MM.1S (cell line): ENCODE results near the gene CREBBP.

Source experiments
- DNase-seq: peaks from one replicate; pipeline ENCODE4 v3.0.0-alpha.2; 2015
- H2AFZ ChIP-seq: fragments of 300-600 bp; sonication (generic); 2 replicates; pipeline ENCODE4 v1.6.0; 2016; ENCODE audit warnings: antibody characterized with exemption, low read length
- H3F3A ChIP-seq: fragments of 300-600 bp; sonication (generic); 2 replicates; pipeline ENCODE4 v1.6.1; 2016; ENCODE audit warnings: mild to moderate bottlenecking, antibody characterized with exemption, low read length, moderate library complexity, mixed read lengths; ENCODE audit not compliant: insufficient read depth
- H3K27ac ChIP-seq: fragments of 300-600 bp; sonication (generic); 2 replicates; pipeline ENCODE4 v1.5.1; 2016; ENCODE audit warnings: mild to moderate bottlenecking, low read length
- H3K27me3 ChIP-seq: fragments of 300-600 bp; sonication (generic); replicated peaks from 2 replicates; pipeline ENCODE4 v1.6.0; 2016; ENCODE audit warnings: low read length; ENCODE audit not compliant: insufficient read depth
- H3K36me3 ChIP-seq: fragments of 300-600 bp; sonication (generic); replicated peaks from 2 replicates; pipeline ENCODE4 v1.6.1; 2016; ENCODE audit warnings: mild to moderate bottlenecking, low read length, mixed read lengths; ENCODE audit not compliant: insufficient read depth
- H3K4me1 ChIP-seq: fragments of 300-600 bp; sonication (generic); 2 replicates; pipeline ENCODE4 v1.6.1; 2016; ENCODE audit warnings: low read length, mixed read lengths
- H3K4me2 ChIP-seq: fragments of 300-600 bp; sonication (generic); 2 replicates; pipeline ENCODE4 v1.6.0; 2016; ENCODE audit warnings: low read depth, low read length
- H3K4me3 ChIP-seq: fragments of 300-600 bp; sonication (generic); 2 replicates; pipeline ENCODE4 v1.5.1; 2016; ENCODE audit warnings: low read length, mixed read lengths
- H3K79me2 ChIP-seq: fragments of 300-600 bp; sonication (generic); 2 replicates; pipeline ENCODE4 v1.6.1; 2016; ENCODE audit warnings: mixed run types, low read length, mixed read lengths
- H3K9ac ChIP-seq: fragments of 300-600 bp; sonication (generic); 2 replicates; pipeline ENCODE4 v1.6.1; 2016; ENCODE audit warnings: low read length, mixed read lengths
- H3K9me2 ChIP-seq: fragments of 300-600 bp; sonication (generic); replicated peaks from 2 replicates; pipeline ENCODE4 v1.6.1; 2016; ENCODE audit warnings: mild to moderate bottlenecking, low read length, mixed read lengths; ENCODE audit not compliant: insufficient read depth
- H3K9me3 ChIP-seq: fragments of 300-600 bp; sonication (generic); replicated peaks from 2 replicates; pipeline ENCODE4 v1.6.1; 2016; ENCODE audit warnings: mild to moderate bottlenecking, low read length, mixed read lengths; ENCODE audit not compliant: insufficient read depth
- H4K20me1 ChIP-seq: fragments of 300-600 bp; sonication (generic); 2 replicates; pipeline ENCODE4 v1.6.1; 2016; ENCODE audit warnings: mild to moderate bottlenecking, low read length, moderate library complexity, mixed read lengths; ENCODE audit not compliant: insufficient read depth
- EZH2 ChIP-seq: fragments of 300-600 bp; sonication (generic); optimal IDR thresholded peaks from 2 replicates; pipeline ENCODE3; 2017; ENCODE audit warnings: low read depth, mild to moderate bottlenecking, antibody characterized with exemption, low read length, mixed read lengths
- EZH2phosphoT487 ChIP-seq: fragments of 300-600 bp; sonication (generic); IDR thresholded peaks from 2 replicates; pipeline ENCODE4 v1.6.1; 2018; ENCODE audit warnings: antibody characterized with exemption, low read length
- TF ChIP-seq, protein P1 (sequence below): fragments of 300-600 bp; sonication (generic); IDR thresholded peaks from 2 replicates; pipeline ENCODE4 v1.5.1; 2016; ENCODE audit warnings: antibody characterized with exemption, low read length, mixed read lengths

The CREBBP gene

DNA sequence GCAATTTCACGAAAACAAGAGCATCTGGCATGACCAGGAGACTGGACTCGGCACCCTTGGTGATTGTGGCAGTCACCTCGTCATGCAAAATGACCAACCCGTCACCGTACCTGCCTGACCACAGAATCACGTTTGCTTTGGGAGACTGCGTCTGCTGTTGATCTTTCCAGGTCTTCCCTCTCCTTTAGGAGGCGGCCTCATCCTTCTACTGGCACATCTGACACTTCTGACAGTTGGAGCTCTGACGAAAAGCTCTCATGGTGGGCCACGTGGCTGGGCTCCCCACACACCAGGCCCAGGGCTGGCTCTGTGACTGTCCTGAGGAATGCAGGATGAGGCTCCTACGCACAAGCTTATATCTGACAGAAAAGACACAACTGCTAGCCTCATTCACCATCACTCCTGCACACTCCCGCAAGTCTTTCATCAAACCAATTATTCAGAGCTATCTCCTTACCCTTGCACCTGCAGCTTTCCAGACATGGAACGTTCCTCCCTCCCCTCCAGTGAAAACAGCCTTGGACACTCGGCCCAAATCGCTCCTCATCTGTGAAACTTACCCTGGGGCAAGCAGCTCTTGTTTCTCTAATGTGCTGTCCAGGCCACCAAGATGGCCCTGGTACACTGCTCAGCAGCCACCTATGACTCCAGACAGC is 166.8 kb downstream of the CREBBP start:
- Histone ChIP-seq H3K27me3 (no peaks in the 10 kb centered on the region), H3K4me1 (peaks cover 4% of the 10 kb centered on the region; the same call in 1 of the 2 replicates), H3K4me3 (no peak overlapping the region), H3K36me3 (no peaks in the 10 kb centered on the region), H2AFZ (no peak overlapping the region), H3K27ac (no peak overlapping the region), H4K20me1 (no peaks in the 10 kb centered on the region), H3K79me2 (peaks cover 78% of the 10 kb centered on the region), H3F3A (no peaks in the 10 kb centered on the region), H3K9ac (no peak overlapping the region), H3K4me2 (no peak overlapping the region), H3K9me3 (no peaks in the 10 kb centered on the region), H3K9me2 (no peaks in the 10 kb centered on the region)
- no peak for TF ChIP-seq EZH2
- TF ChIP-seq EZH2phosphoT487: no peak
- TF ChIP-seq, protein P1, sequence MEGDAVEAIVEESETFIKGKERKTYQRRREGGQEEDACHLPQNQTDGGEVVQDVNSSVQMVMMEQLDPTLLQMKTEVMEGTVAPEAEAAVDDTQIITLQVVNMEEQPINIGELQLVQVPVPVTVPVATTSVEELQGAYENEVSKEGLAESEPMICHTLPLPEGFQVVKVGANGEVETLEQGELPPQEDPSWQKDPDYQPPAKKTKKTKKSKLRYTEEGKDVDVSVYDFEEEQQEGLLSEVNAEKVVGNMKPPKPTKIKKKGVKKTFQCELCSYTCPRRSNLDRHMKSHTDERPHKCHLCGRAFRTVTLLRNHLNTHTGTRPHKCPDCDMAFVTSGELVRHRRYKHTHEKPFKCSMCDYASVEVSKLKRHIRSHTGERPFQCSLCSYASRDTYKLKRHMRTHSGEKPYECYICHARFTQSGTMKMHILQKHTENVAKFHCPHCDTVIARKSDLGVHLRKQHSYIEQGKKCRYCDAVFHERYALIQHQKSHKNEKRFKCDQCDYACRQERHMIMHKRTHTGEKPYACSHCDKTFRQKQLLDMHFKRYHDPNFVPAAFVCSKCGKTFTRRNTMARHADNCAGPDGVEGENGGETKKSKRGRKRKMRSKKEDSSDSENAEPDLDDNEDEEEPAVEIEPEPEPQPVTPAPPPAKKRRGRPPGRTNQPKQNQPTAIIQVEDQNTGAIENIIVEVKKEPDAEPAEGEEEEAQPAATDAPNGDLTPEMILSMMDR: no peak
- no peak for DNase-seq

DNA sequence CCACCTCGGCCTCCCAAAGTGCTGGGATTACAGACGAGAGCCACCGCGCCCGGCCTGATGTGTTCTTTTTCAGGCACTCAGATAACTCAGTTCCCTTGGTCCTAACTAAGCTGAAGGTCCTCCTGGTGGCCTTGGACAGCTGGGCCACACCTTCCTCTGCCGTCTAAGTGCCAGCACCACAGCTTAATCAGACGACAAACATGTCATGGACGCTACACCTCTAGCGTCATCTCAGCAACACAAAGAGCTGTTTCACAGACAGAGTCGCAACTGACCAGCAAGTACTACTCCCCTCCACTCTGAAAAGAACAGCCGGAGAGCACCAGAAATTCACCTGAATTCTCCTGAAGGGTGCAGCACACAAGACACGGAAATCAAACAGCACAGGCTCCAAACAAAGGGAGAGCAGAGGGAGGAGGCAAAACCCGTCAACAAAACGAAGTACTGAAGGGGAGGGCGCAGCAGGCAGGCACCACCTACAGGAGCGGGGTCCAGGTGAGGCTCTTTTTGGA is 167.6 kb downstream of the CREBBP start:
- Histone ChIP-seq H3K27me3 (no peaks in the 10 kb centered on the region), H2AFZ (no peak overlapping the region), H4K20me1 (no peaks in the 10 kb centered on the region), H3K9me3 (no peaks in the 10 kb centered on the region), H3K4me3 (no peak overlapping the region), H3K9ac (no peak overlapping the region), H3F3A (no peaks in the 10 kb centered on the region), H3K27ac (no peak overlapping the region), H3K79me2 (peaks cover 80% of the 10 kb centered on the region), H3K9me2 (no peaks in the 10 kb centered on the region), H3K4me2 (no peak overlapping the region), H3K36me3 (no peaks in the 10 kb centered on the region), H3K4me1 (peaks cover 4% of the 10 kb centered on the region; the same call in 1 of the 2 replicates)
- TF ChIP-seq, protein P1: no peak
- DNase-seq: no peak

- no peak for DNase-seq
- H3K79me2 ChIP-seq: peaks cover 47% of the 10 kb centered on the region
- H3K27me3 ChIP-seq: no peaks in the 10 kb centered on the region
Measured at GRCh38 chr16:3706253-3707012, 174.1 kb downstream of the CREBBP start.

More at GRCh38 chr16:3706253-3707012, 174.1 kb downstream of the CREBBP start:
- no peaks in the 10 kb centered on the region for H3F3A ChIP-seq
- no peak overlapping the region for H3K4me2 ChIP-seq
- no peaks in the 10 kb centered on the region for H3K9me2 ChIP-seq
- H3K4me1 ChIP-seq: no peaks in the 10 kb centered on the region
- TF ChIP-seq EZH2 (no peak), EZH2phosphoT487 (no peak)
- TF ChIP-seq, protein P1: no peak
- H3K9ac ChIP-seq: no peak overlapping the region
- no peaks in the 10 kb centered on the region for H3K9me3 ChIP-seq
- no peak overlapping the region for H3K4me3 ChIP-seq
- H2AFZ ChIP-seq: no peak overlapping the region
- H4K20me1 ChIP-seq: no peaks in the 10 kb centered on the region
- no peak overlapping the region for H3K27ac ChIP-seq
- no peaks in the 10 kb centered on the region for H3K36me3 ChIP-seq
